Neural crest cell (in vitro differentiated cells): Measurements from ENCODE around the gene IFT57. TPM values are rescaled to one million over a fixed set of nuclear protein-coding genes. Genes with fewer than 3 reads are reported as not detected.

Source experiments
- DNase-seq: peaks from one replicate; pipeline ENCODE4 v3.0.0; 2021; ENCODE audit warnings: low read depth, mixed read lengths, low spot score
- H3K27ac Mint-ChIP-seq: one replicate; pipeline ENCODE4 v1.8.0; 2021; ENCODE audit warnings: mild to moderate bottlenecking, mixed read lengths; ENCODE audit not compliant: unreplicated experiment
- H3K27me3 Mint-ChIP-seq: 2 replicates; pipeline ENCODE4 v1.8.0; 2021; ENCODE audit warnings: low read depth, mild to moderate bottlenecking, mixed read lengths
- H3K36me3 Mint-ChIP-seq: 2 replicates; pipeline ENCODE4 v1.8.0; 2021; ENCODE audit warnings: low read depth, mild to moderate bottlenecking, mixed read lengths
- H3K4me1 Mint-ChIP-seq: 2 replicates; pipeline ENCODE4 v1.8.0; 2021; ENCODE audit warnings: mixed read lengths
- H3K4me3 Mint-ChIP-seq: one replicate; pipeline ENCODE4 v1.8.0; 2021; ENCODE audit warnings: mild to moderate bottlenecking, mixed read lengths
- H3K9me3 Mint-ChIP-seq: 2 replicates; pipeline ENCODE4 v1.8.0; 2021; ENCODE audit warnings: mixed read lengths
- CTCF ChIP-seq: fragments of 200-600 bp; sonication (generic); conservative IDR thresholded peaks from 2 replicates; pipeline ENCODE4 v1.5.0; 2021; ENCODE audit warnings: antibody characterized with exemption, mild to moderate bottlenecking
- total RNA-seq: library from RNA; stranded (reverse); gene quantifications from 2 replicates; pipeline ENCODE4 v1.2.1, GENCODE V29; 2021

Gene IFT57
- total RNA-seq, 1 donor from 2014 or later = 47.6 TPM

- no peak for TF ChIP-seq CTCF
- H3K27ac Mint-ChIP-seq = no peak overlapping the region
- H3K4me3 Mint-ChIP-seq = no peak overlapping the region
- peaks cover 36% of the 10 kb centered on the region for H3K4me1 Mint-ChIP-seq
- no peaks in the 10 kb centered on the region for H3K36me3 Mint-ChIP-seq
- DNase-seq = no peak
- H3K9me3 Mint-ChIP-seq = peaks cover 2% of the 10 kb centered on the region
- peaks cover 5% of the 10 kb centered on the region for H3K27me3 Mint-ChIP-seq
Observed at GRCh38 chr3:108126348-108126747, 95.9 kb downstream of the IFT57 start.

GRCh38 chr3:108125550-108126071 lies 96.6 kb downstream of the IFT57 start:
- no peaks in the 10 kb centered on the region for H3K36me3 Mint-ChIP-seq
- peaks cover 10% of the 10 kb centered on the region for H3K27me3 Mint-ChIP-seq
- no peak for DNase-seq
- no peak for TF ChIP-seq CTCF
- no peak overlapping the region for H3K4me3 Mint-ChIP-seq
- H3K4me1 Mint-ChIP-seq = peaks cover 35% of the 10 kb centered on the region
- H3K27ac Mint-ChIP-seq = no peak overlapping the region
- peaks cover 2% of the 10 kb centered on the region for H3K9me3 Mint-ChIP-seq

GRCh38 chr3:108125153-108125543 lies 97.1 kb downstream of the IFT57 start:
- H3K4me1 Mint-ChIP-seq = peaks cover 35% of the 10 kb centered on the region
- H3K27ac Mint-ChIP-seq = no peak overlapping the region
- no peaks in the 10 kb centered on the region for H3K36me3 Mint-ChIP-seq
- H3K27me3 Mint-ChIP-seq = peaks cover 11% of the 10 kb centered on the region
- no peak for TF ChIP-seq CTCF
- H3K9me3 Mint-ChIP-seq = peaks cover 2% of the 10 kb centered on the region
- DNase-seq = no peak
- H3K4me3 Mint-ChIP-seq = no peak overlapping the region

GRCh38 chr3:108124337-108125152 lies 97.7 kb downstream of the IFT57 start:
- peak overlapping the region; percentile 96 for H3K27ac Mint-ChIP-seq
- H3K36me3 Mint-ChIP-seq = no peaks in the 10 kb centered on the region
- no peak overlapping the region for H3K4me3 Mint-ChIP-seq
- H3K4me1 Mint-ChIP-seq = peaks cover 35% of the 10 kb centered on the region
- peaks cover 2% of the 10 kb centered on the region for H3K9me3 Mint-ChIP-seq
- H3K27me3 Mint-ChIP-seq = peaks cover 11% of the 10 kb centered on the region
- TF ChIP-seq CTCF = no peak
- no peak for DNase-seq

- Mint-ChIP-seq H3K36me3 (no peaks in the 10 kb centered on the region), H3K27me3 (peaks cover 11% of the 10 kb centered on the region), H3K9me3 (peaks cover 5% of the 10 kb centered on the region), H3K4me1 (peaks cover 35% of the 10 kb centered on the region), H3K4me3 (no peak overlapping the region), H3K27ac (no peak overlapping the region)
- TF ChIP-seq CTCF = no peak
- DNase-seq = no peak
Observed at GRCh38 chr3:108123326-108123725, 98.9 kb downstream of the IFT57 start.
